AG04450 (cell line): ENCODE measurements around the gene PDE3A. TPM values are rescaled to one million over a fixed set of nuclear protein-coding genes. Genes with fewer than 3 reads are reported as not detected.
A peak's percentile ranks its signal among the peaks of the same experiment; 100 is the strongest.

Source experiments
- CTCF ChIA-PET: fragments of 300-600, 350-600 bp; formaldehyde crosslinking; extraction: SDS; loops from one replicate; lab custom pipeline; 2022; ENCODE audit warnings: antibody characterized with exemption, inconsistent platforms; lab: Charles Lee
- POLR2A ChIA-PET: fragments of 350-600 bp; formaldehyde crosslinking; extraction: SDS; loops from one replicate; lab custom pipeline; 2021; ENCODE audit warnings: antibody characterized with exemption, inconsistent platforms; lab: Yijun Ruan, JAX
- DNase-seq: peaks from one replicate; pipeline ENCODE4 v3.0.0-alpha.2; 2011; ENCODE audit warnings: low read depth, low spot score
- H3K27ac ChIP-seq: one replicate; pipeline ENCODE4 v1.5.1; 2012; ENCODE audit warnings: low read depth, low read length, control low read depth
- H3K27me3 ChIP-seq: one replicate; pipeline ENCODE4 v1.6.0; 2012; ENCODE audit warnings: low read length; ENCODE audit not compliant: control insufficient read depth, insufficient read depth
- H3K4me3 ChIP-seq: 2 replicates; pipeline ENCODE4 v1.5.1; 2011; ENCODE audit warnings: mild to moderate bottlenecking, low read depth, low read length, control low read depth
- H3K9me3 ChIP-seq: 2 replicates; pipeline ENCODE4 v1.5.1; 2012; ENCODE audit warnings: low read length; ENCODE audit not compliant: control insufficient read depth, insufficient read depth
- CTCF ChIP-seq: IDR thresholded peaks from 2 replicates; pipeline ENCODE4 v1.5.1; 2011; ENCODE audit warnings: low read depth, low read length, control low read depth, inconsistent platforms
- polyA plus RNA-seq: library from polyadenylated mRNA; depleted of rRNA; stranded (reverse); fragments of >200 nt; gene quantifications from 2 replicates; pipeline ENCODE4 v1.2.3, GENCODE V29; 2011

The PDE3A gene
- polyA plus RNA-seq, 1 experiment, result 0.10 TPM

GRCh38 chr12:20459920-20460319 lies 91.6 kb downstream of the PDE3A start:
- no peaks in the 10 kb centered on the region for H3K27me3 ChIP-seq
- no peak overlapping the region for H3K27ac ChIP-seq
- DNase-seq, result no peak
- H3K9me3 ChIP-seq, result no peaks in the 10 kb centered on the region
- POLR2A ChIA-PET, result no interaction called here
- CTCF ChIA-PET, result interaction anchor here (0.9 kb wide), 1 partner anchor 89 kb away, joined by 4 read pairs; no protein-coding TSS in a partner anchor
- H3K4me3 ChIP-seq, result no peak overlapping the region
- no peak for TF ChIP-seq CTCF

GRCh38 chr12:20460956-20461355 lies 92.6 kb downstream of the PDE3A start:
- Histone ChIP-seq H3K9me3 (no peaks in the 10 kb centered on the region), H3K27me3 (no peaks in the 10 kb centered on the region), H3K4me3 (no peak overlapping the region), H3K27ac (no peak overlapping the region)
- CTCF ChIA-PET, result interaction anchor here (0.9 to 1.4 kb wide), 2 partner anchors 88 to 142 kb away, joined by 4 read pairs; no protein-coding TSS in a partner anchor
- TF ChIP-seq CTCF, result no peak
- DNase-seq, result no peak
- POLR2A ChIA-PET, result no interaction called here

GRCh38 chr12:20463913-20464524 lies 95.7 kb downstream of the PDE3A start:
- ChIA-PET POLR2A (no interaction called here), CTCF (interaction anchor here (0.6 to 3.6 kb wide), 13 partner anchors 9 to 974 kb away, joined by 3 to 44 read pairs (median 5); no protein-coding TSS in a partner anchor)
- Histone ChIP-seq H3K27ac (no peak overlapping the region), H3K4me3 (no peak overlapping the region), H3K27me3 (no peaks in the 10 kb centered on the region), H3K9me3 (no peaks in the 10 kb centered on the region)
- DNase-seq, result no peak
- peak; percentile 68 for TF ChIP-seq CTCF

GRCh38 chr12:20469300-20469699 lies 101.0 kb downstream of the PDE3A start:
- Histone ChIP-seq H3K27me3 (no peaks in the 10 kb centered on the region), H3K27ac (no peak overlapping the region), H3K4me3 (no peak overlapping the region), H3K9me3 (no peaks in the 10 kb centered on the region; the same call in 1 of the 2 replicates)
- no peak for TF ChIP-seq CTCF
- ChIA-PET CTCF (no interaction called here), POLR2A (no interaction called here)
- DNase-seq, result no peak

GRCh38 chr12:20469756-20470155 lies 101.4 kb downstream of the PDE3A start:
- ChIA-PET CTCF (no interaction called here), POLR2A (no interaction called here)
- H3K27ac ChIP-seq, result no peak overlapping the region
- no peak for TF ChIP-seq CTCF
- H3K9me3 ChIP-seq, result peaks cover 2% of the 10 kb centered on the region; the same call in 1 of the 2 replicates
- H3K27me3 ChIP-seq, result no peaks in the 10 kb centered on the region
- no peak for DNase-seq
- no peak overlapping the region for H3K4me3 ChIP-seq
